Measurements from ENCODE around the gene CELSR1. TPM values are rescaled to one million over a fixed set of nuclear protein-coding genes. Genes with fewer than 3 reads are reported as not detected.

Gene CELSR1
- total RNA-seq, 1 experiment from 2014 or later: 22.6 TPM

DNA sequence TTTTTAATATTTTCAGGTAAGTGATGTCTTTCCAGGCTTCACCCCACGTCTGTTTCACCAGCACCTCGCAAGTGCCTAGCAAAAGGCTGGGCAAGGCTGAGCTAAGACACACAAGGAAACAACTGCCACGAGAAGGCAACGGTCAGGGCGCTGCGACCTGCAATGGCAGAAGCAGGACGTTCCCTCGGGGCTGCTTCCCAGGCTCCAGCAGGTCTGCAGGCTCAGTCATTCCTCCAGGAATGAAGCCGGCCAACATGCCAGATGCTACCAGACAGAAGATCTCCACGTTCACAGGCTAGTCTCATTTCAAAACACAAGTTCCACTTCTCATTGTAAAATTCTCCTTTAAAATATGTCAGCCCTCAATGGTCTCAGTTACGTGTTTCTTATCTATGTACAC is 45.5 kb downstream of the CELSR1 start:
- Mint-ChIP-seq H3K36me3 (ENCODE audit: insufficient read depth in 1 of 3, low read depth in 3 of 3) (no peaks in the 10 kb centered on the region), H3K9me3 (no peaks in the 10 kb centered on the region), H3K4me3 (no peak overlapping the region), H3K4me1 (peaks cover 4 to 9% of the 10 kb centered on the region in 2 experiments), H3K27me3 (ENCODE audit: low read depth) (no peaks in the 10 kb centered on the region), H3K27ac (0 out of 7 replicates have a peak overlapping the region, but pooled peaks of 1 of the 3 experiments have one; percentile 2)
- H3K4me2 ChIP-seq (ENCODE audit: insufficient read depth, insufficient read length, low read length): no peak overlapping the region
- no peak overlapping the region for H4K5ac ChIP-seq (ENCODE audit: insufficient read length, low read depth, low read length)
- no peak overlapping the region for H4K91ac ChIP-seq (ENCODE audit: insufficient read length, low read depth, low read length)
- no peak overlapping the region for H4K8ac ChIP-seq (replicated peaks; ENCODE audit: insufficient read length, low read depth, low read length)
- H3T11ph ChIP-seq (ENCODE audit: low read length): no peak overlapping the region
- no peak overlapping the region for H2BK12ac ChIP-seq (ENCODE audit: insufficient read length, low read depth, low read length)
- no peak for DNase-seq
- no peaks in the 10 kb centered on the region for H3K27me3 ChIP-seq (ENCODE audit: insufficient read depth, low read length)
- H2BK120ac ChIP-seq (ENCODE audit: low read depth, low read length, poor library complexity, severe bottlenecking): no peak overlapping the region
- no peak overlapping the region for H2AK5ac ChIP-seq (ENCODE audit: insufficient read length, low read length)
- no peak overlapping the region for H3K23ac ChIP-seq (ENCODE audit: insufficient read length, low read depth, low read length)
- no peak overlapping the region for H3K9ac ChIP-seq (ENCODE audit: extremely low read depth, insufficient read length, low read length)
- H3K27ac ChIP-seq (ENCODE audit: insufficient read length, low read depth, low read length): no peak overlapping the region
- no peak overlapping the region for H3K14ac ChIP-seq (ENCODE audit: insufficient read depth, low read length)
- H2BK20ac ChIP-seq (ENCODE audit: low read depth, low read length, poor library complexity, severe bottlenecking): no peak overlapping the region
- H2AFZ ChIP-seq (ENCODE audit: low read length): no peak overlapping the region
- H3K23me2 ChIP-seq (ENCODE audit: insufficient read length, low read depth, low read length, poor library complexity, severe bottlenecking): no peaks in the 10 kb centered on the region
- H2BK5ac ChIP-seq (ENCODE audit: insufficient read length, low read length): no peak overlapping the region
- no CpG with 5 or more reads among the region's 11 CpGs for WGBS (ENCODE audit: extremely low coverage, insufficient read length, low lambda C conversion rate)
- TF ChIP-seq, protein P1, sequence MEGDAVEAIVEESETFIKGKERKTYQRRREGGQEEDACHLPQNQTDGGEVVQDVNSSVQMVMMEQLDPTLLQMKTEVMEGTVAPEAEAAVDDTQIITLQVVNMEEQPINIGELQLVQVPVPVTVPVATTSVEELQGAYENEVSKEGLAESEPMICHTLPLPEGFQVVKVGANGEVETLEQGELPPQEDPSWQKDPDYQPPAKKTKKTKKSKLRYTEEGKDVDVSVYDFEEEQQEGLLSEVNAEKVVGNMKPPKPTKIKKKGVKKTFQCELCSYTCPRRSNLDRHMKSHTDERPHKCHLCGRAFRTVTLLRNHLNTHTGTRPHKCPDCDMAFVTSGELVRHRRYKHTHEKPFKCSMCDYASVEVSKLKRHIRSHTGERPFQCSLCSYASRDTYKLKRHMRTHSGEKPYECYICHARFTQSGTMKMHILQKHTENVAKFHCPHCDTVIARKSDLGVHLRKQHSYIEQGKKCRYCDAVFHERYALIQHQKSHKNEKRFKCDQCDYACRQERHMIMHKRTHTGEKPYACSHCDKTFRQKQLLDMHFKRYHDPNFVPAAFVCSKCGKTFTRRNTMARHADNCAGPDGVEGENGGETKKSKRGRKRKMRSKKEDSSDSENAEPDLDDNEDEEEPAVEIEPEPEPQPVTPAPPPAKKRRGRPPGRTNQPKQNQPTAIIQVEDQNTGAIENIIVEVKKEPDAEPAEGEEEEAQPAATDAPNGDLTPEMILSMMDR (conservative IDR thresholded peaks at IDR 0.05): no peak
- H3K79me2 ChIP-seq (ENCODE audit: insufficient read depth, low read length): no peaks in the 10 kb centered on the region
- no peak overlapping the region for H3K4ac ChIP-seq (ENCODE audit: low read depth, low read length)
- H3K9me3 ChIP-seq (ENCODE audit: control insufficient read depth, low read depth, low read length): no peaks in the 10 kb centered on the region
- H3K56ac ChIP-seq (ENCODE audit: insufficient read length, low read depth, low read length): no peak overlapping the region
- H3K4me1 ChIP-seq (ENCODE audit: insufficient read depth, low read length): no peaks in the 10 kb centered on the region
- H4K20me1 ChIP-seq (ENCODE audit: control insufficient read depth, insufficient read depth, insufficient read length): no peaks in the 10 kb centered on the region
- H3K79me1 ChIP-seq (ENCODE audit: insufficient read depth, low read depth, low read length, poor library complexity, severe bottlenecking): no peaks in the 10 kb centered on the region
- no peak overlapping the region for H3K18ac ChIP-seq (ENCODE audit: insufficient read length, low read depth, low read length)
- H2BK15ac ChIP-seq (ENCODE audit: low read depth, low read length): no peak overlapping the region

All from H9 (cell line).